ENCODE data around the gene SH3RF3.

SH3RF3 gene

GRCh38 chr2:109187711-109188495, 58.9 kb downstream of the SH3RF3 start:
- WGBS, 2 experiments = 81 to 82% methylated on average over 19 of the region's 19 CpGs
- no peaks in the 10 kb centered on the region for H3K27me3 ChIP-seq (ENCODE audit: control insufficient read depth, insufficient read depth, low read length, poor library complexity, severe bottlenecking)
- no peaks in the 10 kb centered on the region for H3K4me1 ChIP-seq (ENCODE audit: control insufficient read depth, insufficient read depth, low read length)
- H3K9me3 ChIP-seq (ENCODE audit: control insufficient read depth, low read length) = no peaks in the 10 kb centered on the region
- no peak overlapping the region for H3K4me3 ChIP-seq (ENCODE audit: insufficient read depth, low read depth, low read length)
- no peak overlapping the region for H3K27ac ChIP-seq (ENCODE audit: insufficient read depth, low read depth, low read length, poor library complexity, severe bottlenecking)
- no peaks in the 10 kb centered on the region for H3K36me3 ChIP-seq (ENCODE audit: control insufficient read depth, insufficient read depth, low read length)

- no peaks in the 10 kb centered on the region for H3K9me3 ChIP-seq (ENCODE audit: control insufficient read depth, low read length)
- H3K27me3 ChIP-seq (ENCODE audit: control insufficient read depth, insufficient read depth, low read length, poor library complexity, severe bottlenecking) = no peaks in the 10 kb centered on the region
- 73 to 78% methylated on average over 14 of the region's 14 CpGs for WGBS, 2 experiments
- no peak overlapping the region for H3K27ac ChIP-seq (ENCODE audit: insufficient read depth, low read depth, low read length, poor library complexity, severe bottlenecking)
- H3K4me1 ChIP-seq (ENCODE audit: control insufficient read depth, insufficient read depth, low read length) = no peaks in the 10 kb centered on the region
- H3K4me3 ChIP-seq (ENCODE audit: insufficient read depth, low read depth, low read length) = no peak overlapping the region
- H3K36me3 ChIP-seq (ENCODE audit: control insufficient read depth, insufficient read depth, low read length) = no peaks in the 10 kb centered on the region
These were observed 59.5 kb downstream of the SH3RF3 start for GRCh38 chr2:109188496-109188890.

GRCh38 chr2:109188898-109189297, 59.9 kb downstream of the SH3RF3 start:
- no peaks in the 10 kb centered on the region for H3K4me1 ChIP-seq (ENCODE audit: control insufficient read depth, insufficient read depth, low read length)
- no peaks in the 10 kb centered on the region for H3K27me3 ChIP-seq (ENCODE audit: control insufficient read depth, insufficient read depth, low read length, poor library complexity, severe bottlenecking)
- no peaks in the 10 kb centered on the region for H3K36me3 ChIP-seq (ENCODE audit: control insufficient read depth, insufficient read depth, low read length)
- H3K9me3 ChIP-seq (ENCODE audit: control insufficient read depth, low read length) = no peaks in the 10 kb centered on the region
- no peak overlapping the region for H3K27ac ChIP-seq (ENCODE audit: insufficient read depth, low read depth, low read length, poor library complexity, severe bottlenecking)
- no peak overlapping the region for H3K4me3 ChIP-seq (ENCODE audit: insufficient read depth, low read depth, low read length)
- WGBS, 2 experiments = 92 to 93% methylated on average over 4 of the region's 4 CpGs

GRCh38 chr2:109189751-109190150, 60.7 kb downstream of the SH3RF3 start:
- Histone ChIP-seq H3K27ac (ENCODE audit: insufficient read depth, low read depth, low read length, poor library complexity, severe bottlenecking) (no peak overlapping the region), H3K27me3 (ENCODE audit: control insufficient read depth, insufficient read depth, low read length, poor library complexity, severe bottlenecking) (no peaks in the 10 kb centered on the region), H3K36me3 (ENCODE audit: control insufficient read depth, insufficient read depth, low read length) (no peaks in the 10 kb centered on the region), H3K4me3 (ENCODE audit: insufficient read depth, low read depth, low read length) (no peak overlapping the region), H3K4me1 (ENCODE audit: control insufficient read depth, insufficient read depth, low read length) (peaks cover 8% of the 10 kb centered on the region), H3K9me3 (ENCODE audit: control insufficient read depth, low read length) (no peaks in the 10 kb centered on the region)
- 90 to 94% methylated on average over 4 to 5 of the region's 5 CpGs for WGBS, 2 experiments

- H3K4me1 ChIP-seq (ENCODE audit: control insufficient read depth, insufficient read depth, low read length) = peaks cover 8% of the 10 kb centered on the region
- no peaks in the 10 kb centered on the region for H3K27me3 ChIP-seq (ENCODE audit: control insufficient read depth, insufficient read depth, low read length, poor library complexity, severe bottlenecking)
- H3K27ac ChIP-seq (ENCODE audit: insufficient read depth, low read depth, low read length, poor library complexity, severe bottlenecking) = no peak overlapping the region
- no peaks in the 10 kb centered on the region for H3K9me3 ChIP-seq (ENCODE audit: control insufficient read depth, low read length)
- H3K4me3 ChIP-seq (ENCODE audit: insufficient read depth, low read depth, low read length) = no peak overlapping the region
- H3K36me3 ChIP-seq (ENCODE audit: control insufficient read depth, insufficient read depth, low read length) = no peaks in the 10 kb centered on the region
- 86 to 87% methylated on average over 17 of the region's 17 CpGs for WGBS, 2 experiments
These were observed 65.0 kb downstream of the SH3RF3 start for GRCh38 chr2:109193807-109194619.

GRCh38 chr2:109194620-109194937, 65.6 kb downstream of the SH3RF3 start:
- no peak overlapping the region for H3K4me3 ChIP-seq (ENCODE audit: insufficient read depth, low read depth, low read length)
- no peak overlapping the region for H3K27ac ChIP-seq (ENCODE audit: insufficient read depth, low read depth, low read length, poor library complexity, severe bottlenecking)
- 53 to 67% methylated on average over 2 of the region's 2 CpGs for WGBS, 2 experiments
- no peaks in the 10 kb centered on the region for H3K36me3 ChIP-seq (ENCODE audit: control insufficient read depth, insufficient read depth, low read length)
- H3K27me3 ChIP-seq (ENCODE audit: control insufficient read depth, insufficient read depth, low read length, poor library complexity, severe bottlenecking) = no peaks in the 10 kb centered on the region
- no peaks in the 10 kb centered on the region for H3K9me3 ChIP-seq (ENCODE audit: control insufficient read depth, low read length)
- peaks cover 8% of the 10 kb centered on the region for H3K4me1 ChIP-seq (ENCODE audit: control insufficient read depth, insufficient read depth, low read length)

GRCh38 chr2:109195193-109196045, 66.4 kb downstream of the SH3RF3 start:
- peaks cover 8% of the 10 kb centered on the region for H3K4me1 ChIP-seq (ENCODE audit: control insufficient read depth, insufficient read depth, low read length)
- H3K9me3 ChIP-seq (ENCODE audit: control insufficient read depth, low read length) = no peaks in the 10 kb centered on the region
- H3K4me3 ChIP-seq (ENCODE audit: insufficient read depth, low read depth, low read length) = no peak overlapping the region
- no peaks in the 10 kb centered on the region for H3K27me3 ChIP-seq (ENCODE audit: control insufficient read depth, insufficient read depth, low read length, poor library complexity, severe bottlenecking)
- 84 to 86% methylated on average over 19 of the region's 19 CpGs for WGBS, 2 experiments
- no peak overlapping the region for H3K27ac ChIP-seq (ENCODE audit: insufficient read depth, low read depth, low read length, poor library complexity, severe bottlenecking)
- no peaks in the 10 kb centered on the region for H3K36me3 ChIP-seq (ENCODE audit: control insufficient read depth, insufficient read depth, low read length)

- no peaks in the 10 kb centered on the region for H3K27me3 ChIP-seq (ENCODE audit: control insufficient read depth, insufficient read depth, low read length, poor library complexity, severe bottlenecking)
- no peaks in the 10 kb centered on the region for H3K9me3 ChIP-seq (ENCODE audit: control insufficient read depth, low read length)
- WGBS, 2 experiments = 93% methylated on average over 19 of the region's 19 CpGs
- no peak overlapping the region for H3K4me3 ChIP-seq (ENCODE audit: insufficient read depth, low read depth, low read length)
- H3K4me1 ChIP-seq (ENCODE audit: control insufficient read depth, insufficient read depth, low read length) = peaks cover 8% of the 10 kb centered on the region
- no peak overlapping the region for H3K27ac ChIP-seq (ENCODE audit: insufficient read depth, low read depth, low read length, poor library complexity, severe bottlenecking)
- no peaks in the 10 kb centered on the region for H3K36me3 ChIP-seq (ENCODE audit: control insufficient read depth, insufficient read depth, low read length)
These were observed 67.3 kb downstream of the SH3RF3 start for GRCh38 chr2:109196081-109196875.

- H3K4me3 ChIP-seq (ENCODE audit: insufficient read depth, low read depth, low read length) = no peak overlapping the region
- H3K27me3 ChIP-seq (ENCODE audit: control insufficient read depth, insufficient read depth, low read length, poor library complexity, severe bottlenecking) = no peaks in the 10 kb centered on the region
- H3K4me1 ChIP-seq (ENCODE audit: control insufficient read depth, insufficient read depth, low read length) = peaks cover 8% of the 10 kb centered on the region
- H3K36me3 ChIP-seq (ENCODE audit: control insufficient read depth, insufficient read depth, low read length) = no peaks in the 10 kb centered on the region
- no peaks in the 10 kb centered on the region for H3K9me3 ChIP-seq (ENCODE audit: control insufficient read depth, low read length)
- no peak overlapping the region for H3K27ac ChIP-seq (ENCODE audit: insufficient read depth, low read depth, low read length, poor library complexity, severe bottlenecking)
- 83 to 87% methylated on average over 6 of the region's 6 CpGs for WGBS, 2 experiments
These were observed 68.8 kb downstream of the SH3RF3 start for GRCh38 chr2:109197491-109198418.
